Upper lobe of right lung (tissue), 1 donor: ENCODE measurements around the gene CIC. TPM values are rescaled to one million over a fixed set of nuclear protein-coding genes. Genes with fewer than 3 reads are reported as not detected.
A peak's percentile ranks its signal among the peaks of the same experiment; 100 is the strongest.

Experiments used
- ATAC-seq: fragments of 200-7000 bp; cut with Tn5 transposase; one replicate; pipeline ENCODE4 v1.9.1; 2020; ENCODE audit warnings: mild to moderate bottlenecking, moderate library complexity
- DNase-seq: peaks from one replicate; pipeline ENCODE4 v3.0.0-alpha.2; 2020
- H3K27ac ChIP-seq: fragments of 200-600 bp; one replicate; pipeline ENCODE4 v1.8.0; 2022
- H3K27me3 ChIP-seq: fragments of 200-600 bp; one replicate; pipeline ENCODE4 v1.8.0; 2022; ENCODE audit warnings: mild to moderate bottlenecking
- H3K36me3 ChIP-seq: fragments of 200-600 bp; one replicate; pipeline ENCODE4 v1.8.0; 2022
- H3K4me1 ChIP-seq: fragments of 200-600 bp; one replicate; pipeline ENCODE4 v1.8.0; 2022
- H3K4me3 ChIP-seq: fragments of 200-600 bp; one replicate; pipeline ENCODE4 v1.8.0; 2022; ENCODE audit warnings: mild to moderate bottlenecking
- H3K9me3 ChIP-seq: fragments of 200-600 bp; one replicate; pipeline ENCODE4 v1.8.0; 2022
- intact Hi-C: fragments of 100-400 bp; cut with DNase I; formaldehyde crosslinking; loops from one replicate; pipeline ENCODE4 v1.11.0; 2022
- total RNA-seq: library from RNA; stranded (reverse); fragmentation: NEBNext Ultra II Directional; extraction: Animal tissue kit (Norgen Biotek cat#: 25700); gene quantifications from one replicate; pipeline ENCODE4 v1.2.1, GENCODE V29; 2021
- TF ChIP-seq, protein P1 (sequence below): fragments of 200-600 bp; IDR thresholded peaks from one replicate; pipeline ENCODE4 v1.8.0; 2022; ENCODE audit warnings: antibody characterized with exemption
- donor health status: DM: no; HTN: yes; CAD: no; lungs with severe emphysema.

The CIC gene
- total RNA-seq, 1 donor from 2014 or later = 76.7 TPM

DNA sequence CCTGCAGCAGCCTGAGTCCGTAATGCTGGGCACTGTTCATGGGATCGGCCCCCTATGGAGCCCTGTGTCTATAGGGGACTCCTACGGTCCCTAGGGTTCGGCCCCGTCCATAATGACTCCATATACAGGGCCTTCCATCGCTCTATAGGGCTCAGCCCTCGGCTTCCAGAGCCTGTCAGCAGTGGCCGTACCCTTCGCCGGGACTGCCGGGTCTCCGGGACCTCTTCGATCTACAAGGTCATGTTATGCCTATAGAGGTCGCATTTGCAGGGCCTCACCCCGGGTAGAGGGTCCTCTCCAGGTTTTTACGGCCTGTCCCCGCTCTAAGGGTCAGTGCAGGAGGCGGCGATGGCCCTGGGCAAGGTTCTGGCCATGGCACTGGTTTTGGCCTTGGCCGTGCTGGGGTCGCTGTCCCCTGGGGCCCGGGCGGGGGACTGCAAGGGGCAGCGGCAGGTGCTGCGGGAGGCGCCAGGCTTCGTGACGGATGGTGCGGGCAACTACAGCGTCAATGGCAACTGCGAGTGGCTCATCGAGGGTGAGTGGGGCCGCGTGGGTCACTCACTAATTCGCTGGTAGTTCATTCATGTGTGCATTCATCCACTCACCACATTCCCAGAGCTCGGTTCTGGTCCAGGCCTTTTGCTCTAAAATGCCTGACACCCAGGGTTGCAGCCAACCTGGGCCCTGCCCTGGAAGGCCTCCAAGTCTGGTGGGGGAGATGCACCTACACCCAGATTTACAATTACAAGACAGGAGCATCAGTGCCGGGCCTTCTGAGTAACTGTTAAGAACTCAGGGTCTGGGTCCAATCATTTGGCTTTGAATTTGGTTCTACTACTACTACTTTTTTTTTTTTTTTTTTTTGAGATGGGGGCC, 57.1 kb downstream of the CIC start:
- peaks cover 25% of the 10 kb centered on the region for H3K27me3 ChIP-seq
- intact Hi-C loops = no loop called here
- peaks cover 22% of the 10 kb centered on the region for H3K4me1 ChIP-seq
- no peak for ATAC-seq
- peak overlapping the region; percentile 96 for H3K4me3 ChIP-seq
- H3K27ac ChIP-seq = peak overlapping the region; percentile 78
- TF ChIP-seq, protein P1, sequence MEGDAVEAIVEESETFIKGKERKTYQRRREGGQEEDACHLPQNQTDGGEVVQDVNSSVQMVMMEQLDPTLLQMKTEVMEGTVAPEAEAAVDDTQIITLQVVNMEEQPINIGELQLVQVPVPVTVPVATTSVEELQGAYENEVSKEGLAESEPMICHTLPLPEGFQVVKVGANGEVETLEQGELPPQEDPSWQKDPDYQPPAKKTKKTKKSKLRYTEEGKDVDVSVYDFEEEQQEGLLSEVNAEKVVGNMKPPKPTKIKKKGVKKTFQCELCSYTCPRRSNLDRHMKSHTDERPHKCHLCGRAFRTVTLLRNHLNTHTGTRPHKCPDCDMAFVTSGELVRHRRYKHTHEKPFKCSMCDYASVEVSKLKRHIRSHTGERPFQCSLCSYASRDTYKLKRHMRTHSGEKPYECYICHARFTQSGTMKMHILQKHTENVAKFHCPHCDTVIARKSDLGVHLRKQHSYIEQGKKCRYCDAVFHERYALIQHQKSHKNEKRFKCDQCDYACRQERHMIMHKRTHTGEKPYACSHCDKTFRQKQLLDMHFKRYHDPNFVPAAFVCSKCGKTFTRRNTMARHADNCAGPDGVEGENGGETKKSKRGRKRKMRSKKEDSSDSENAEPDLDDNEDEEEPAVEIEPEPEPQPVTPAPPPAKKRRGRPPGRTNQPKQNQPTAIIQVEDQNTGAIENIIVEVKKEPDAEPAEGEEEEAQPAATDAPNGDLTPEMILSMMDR = peak; percentile 14
- no peaks in the 10 kb centered on the region for H3K9me3 ChIP-seq
- H3K36me3 ChIP-seq = no peaks in the 10 kb centered on the region
- DNase-seq = no peak

DNA sequence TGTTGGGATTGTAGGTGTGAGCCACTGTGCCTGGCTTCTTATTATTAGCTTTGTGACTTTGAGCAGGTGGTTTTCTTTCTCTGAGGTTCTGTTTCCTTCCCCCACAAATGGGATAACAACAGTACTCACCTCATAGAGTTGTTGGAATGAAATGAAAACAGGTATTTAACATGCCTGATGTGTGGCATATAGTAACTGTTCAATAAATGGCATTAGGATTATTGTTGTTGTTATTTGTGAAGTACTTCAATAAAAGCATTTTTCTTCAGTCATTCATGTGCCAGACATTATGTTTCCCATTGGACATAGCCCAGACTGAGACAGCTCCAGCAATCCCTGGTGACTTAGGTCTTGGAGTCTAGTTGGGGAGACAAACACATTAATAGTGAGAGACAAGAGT, 57.9 kb downstream of the CIC start:
- H3K4me3 ChIP-seq = no peak overlapping the region
- ATAC-seq (no peak), DNase-seq (no peak)
- H3K9me3 ChIP-seq = no peaks in the 10 kb centered on the region
- H3K27ac ChIP-seq = no peak overlapping the region
- peaks cover 25% of the 10 kb centered on the region for H3K27me3 ChIP-seq
- intact Hi-C loops = no loop called here
- TF ChIP-seq, protein P1 = no peak
- no peaks in the 10 kb centered on the region for H3K36me3 ChIP-seq
- peaks cover 22% of the 10 kb centered on the region for H3K4me1 ChIP-seq

DNA sequence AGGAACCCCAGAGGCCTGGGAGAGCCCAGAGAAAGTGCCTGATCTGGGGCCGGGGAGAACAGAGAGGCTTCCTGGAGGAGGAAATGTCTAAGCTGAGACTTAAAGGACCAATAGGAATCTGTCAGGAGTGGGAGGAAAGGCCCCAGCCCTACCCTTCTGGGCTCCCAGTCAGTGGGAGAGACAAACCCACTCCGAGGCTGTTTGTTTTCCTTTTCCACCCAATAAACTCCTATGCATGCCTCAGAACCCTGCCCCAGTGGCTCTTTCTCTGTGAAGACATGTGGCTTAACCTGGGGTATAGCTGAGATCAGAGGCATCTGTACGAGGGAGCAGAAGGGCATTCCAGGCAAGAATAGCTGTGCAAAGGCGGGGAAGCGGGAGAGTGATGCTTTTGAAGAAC, 58.3 kb downstream of the CIC start:
- ATAC-seq (no peak), DNase-seq (no peak)
- H3K9me3 ChIP-seq = no peaks in the 10 kb centered on the region
- H3K36me3 ChIP-seq = no peaks in the 10 kb centered on the region
- TF ChIP-seq, protein P1 = no peak
- no peak overlapping the region for H3K4me3 ChIP-seq
- H3K4me1 ChIP-seq = peaks cover 22% of the 10 kb centered on the region
- intact Hi-C loops = no loop called here
- no peak overlapping the region for H3K27ac ChIP-seq
- peaks cover 25% of the 10 kb centered on the region for H3K27me3 ChIP-seq

DNA sequence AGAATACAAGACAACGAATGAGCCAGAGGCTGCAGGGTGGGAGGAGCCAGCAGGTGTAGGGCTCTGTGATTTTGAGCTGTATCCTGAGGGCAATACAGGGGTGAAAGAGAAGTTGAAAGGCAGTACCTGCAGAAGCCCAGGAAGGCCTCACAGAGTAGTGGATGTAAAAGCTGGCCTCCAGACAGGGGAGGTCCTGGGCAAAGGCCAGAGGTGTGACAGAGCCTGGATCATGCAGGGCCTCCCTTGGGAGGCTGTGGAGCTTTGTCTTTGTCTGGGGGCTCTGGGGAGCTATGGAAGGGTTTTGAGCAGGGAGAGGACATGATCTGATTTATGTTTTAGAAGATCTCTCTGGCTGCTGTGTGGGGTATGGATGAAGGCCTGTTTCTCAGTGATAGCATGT, 59.1 kb downstream of the CIC start:
- no peaks in the 10 kb centered on the region for H3K9me3 ChIP-seq
- ATAC-seq (no peak), DNase-seq (no peak)
- peaks cover 19% of the 10 kb centered on the region for H3K27me3 ChIP-seq
- intact Hi-C loops = no loop called here
- peaks cover 22% of the 10 kb centered on the region for H3K4me1 ChIP-seq
- H3K27ac ChIP-seq = no peak overlapping the region
- H3K4me3 ChIP-seq = no peak overlapping the region
- H3K36me3 ChIP-seq = no peaks in the 10 kb centered on the region
- TF ChIP-seq, protein P1 = no peak

DNA sequence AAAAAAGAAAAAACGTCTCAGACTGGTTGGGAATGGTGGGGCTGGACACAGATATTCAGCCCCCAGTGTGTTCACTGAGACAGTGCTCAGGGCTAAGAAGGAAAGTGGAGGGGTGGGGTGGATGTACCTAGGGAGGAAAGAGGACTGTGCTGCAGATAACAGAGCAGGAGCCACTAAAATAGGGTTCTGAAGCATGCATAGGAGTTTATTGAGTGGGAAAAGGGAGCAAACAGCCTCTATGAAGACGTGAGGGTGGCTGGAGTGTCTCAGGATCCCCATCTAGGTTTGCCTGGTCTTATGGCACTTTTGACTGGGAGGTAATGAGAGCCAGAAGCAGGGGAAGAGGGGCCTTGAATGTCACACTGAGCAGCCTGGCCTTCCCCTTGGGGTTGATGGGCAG, 59.8 kb downstream of the CIC start:
- Histone ChIP-seq H3K36me3 (no peaks in the 10 kb centered on the region), H3K4me3 (no peak overlapping the region), H3K27ac (no peak overlapping the region), H3K9me3 (no peaks in the 10 kb centered on the region), H3K27me3 (peaks cover 12% of the 10 kb centered on the region), H3K4me1 (peaks cover 22% of the 10 kb centered on the region)
- no peak for DNase-seq
- intact Hi-C loops = no loop called here
- no peak for ATAC-seq
- TF ChIP-seq, protein P1 = no peak
